IMR-90 (cell line): Measurements from ENCODE around the gene CCDC50. TPM values are rescaled to one million over a fixed set of nuclear protein-coding genes. Genes with fewer than 3 reads are reported as not detected.

Experiments used
- ATAC-seq: fragments of 200-7000 bp; cut with Tn5 transposase; 2 replicates; pipeline ENCODE4 v1.9.1; 2020; ENCODE audit warnings: low read depth, mild to moderate bottlenecking, moderate library complexity
- BruUV-seq: library from RNA; stranded (reverse); fragments of 400-500 nt; replicated peaks from 2 replicates; lab custom pipeline; 2021; lab: Mats Ljungman, UMichigan
- CTCF ChIA-PET: fragments of 300-600 bp; formaldehyde crosslinking; extraction: SDS; loops from one replicate; lab custom pipeline; 2021; ENCODE audit warnings: antibody characterized with exemption; lab: Yijun Ruan, JAX
- POLR2A ChIA-PET: fragments of 300-600 bp; sonication (Branson Sonifier 250); formaldehyde crosslinking; loops from one replicate; lab custom pipeline; 2022; ENCODE audit warnings: antibody characterized with exemption; ENCODE audit not compliant: unreplicated experiment; lab: Charles Lee
- DNase-seq: peaks from one replicate; pipeline ENCODE4 v3.0.0; 2013
- H2AFZ ChIP-seq: replicated peaks from 2 replicates; pipeline ENCODE3; 2013; ENCODE audit warnings: low read length, mild to moderate bottlenecking; ENCODE audit not compliant: poor library complexity
- H2AK5ac ChIP-seq: 2 replicates; pipeline ENCODE4 v1.6.1; 2013; ENCODE audit warnings: low read depth, low read length, inconsistent platforms
- H2AK9ac ChIP-seq: replicated peaks from 2 replicates; pipeline ENCODE3; 2013; ENCODE audit warnings: mild to moderate bottlenecking, low read depth, low read length, moderate library complexity; ENCODE audit not compliant: poor library complexity
- H2BK120ac ChIP-seq: 2 replicates; pipeline ENCODE4 v1.6.1; 2013; ENCODE audit warnings: low read depth, low read length, inconsistent platforms
- H2BK15ac ChIP-seq: 3 replicates; pipeline ENCODE4 v1.6.1; 2013; ENCODE audit warnings: low read depth, low read length, inconsistent platforms
- H2BK20ac ChIP-seq: 2 replicates; pipeline ENCODE4 v1.6.1; 2013; ENCODE audit warnings: low read depth, mild to moderate bottlenecking, inconsistent platforms, low read length, moderate library complexity
- H2BK5ac ChIP-seq: 2 replicates; pipeline ENCODE4 v1.6.1; 2013; ENCODE audit warnings: mild to moderate bottlenecking, low read depth, low read length, inconsistent platforms; ENCODE audit not compliant: poor library complexity, severe bottlenecking
- H3K14ac ChIP-seq: replicated peaks from 2 replicates; pipeline ENCODE4 v1.6.1; 2013; ENCODE audit warnings: low read depth, low read length, inconsistent platforms
- H3K18ac ChIP-seq: 2 replicates; pipeline ENCODE4 v1.6.1; 2013; ENCODE audit warnings: low read depth, low read length, control low read depth
- H3K23ac ChIP-seq: 2 replicates; pipeline ENCODE4 v1.6.1; 2013; ENCODE audit warnings: low read depth, low read length, inconsistent platforms
- H3K27ac ChIP-seq: 2 replicates; pipeline ENCODE4 v1.5.1; 2013; ENCODE audit warnings: mild to moderate bottlenecking, control low read depth, low read length; ENCODE audit not compliant: insufficient read depth
- H3K27me3 ChIP-seq: 2 replicates; pipeline ENCODE4 v1.6.1; 2013; ENCODE audit warnings: low read length; ENCODE audit not compliant: control insufficient read depth, insufficient read depth
- H3K36me3 ChIP-seq: 2 replicates; pipeline ENCODE4 v1.6.1; 2013; ENCODE audit warnings: low read length, mixed read lengths; ENCODE audit not compliant: control insufficient read depth, insufficient read depth
- H3K4ac ChIP-seq: 2 replicates; pipeline ENCODE4 v1.6.1; 2013; ENCODE audit warnings: low read depth, low read length, inconsistent platforms
- H3K4me1 ChIP-seq: 2 replicates; pipeline ENCODE4 v1.6.1; 2013; ENCODE audit warnings: low read length, mixed read lengths; ENCODE audit not compliant: control insufficient read depth, insufficient read depth
- H3K4me2 ChIP-seq: 2 replicates; pipeline ENCODE4 v1.6.1; 2013; ENCODE audit warnings: low read depth, mild to moderate bottlenecking, control low read depth, low read length, moderate library complexity
- H3K4me3 ChIP-seq: 2 replicates; pipeline ENCODE4 v1.5.1; 2013; ENCODE audit warnings: low read depth, mild to moderate bottlenecking, control low read depth, low read length, moderate library complexity; ENCODE audit not compliant: insufficient read depth
- H3K56ac ChIP-seq: 2 replicates; pipeline ENCODE4 v1.6.1; 2013; ENCODE audit warnings: low read length, inconsistent platforms; ENCODE audit not compliant: insufficient read depth; ENCODE audit errors: extremely low read depth
- H3K79me1 ChIP-seq, 2 experiments: 2 replicates each; pipeline ENCODE4 v1.6.1; 2013; ENCODE audit warnings: low read length in 2 of 2, inconsistent platforms in 1 of 2, low read depth in 1 of 2
- H3K9ac ChIP-seq: 2 replicates; pipeline ENCODE4 v1.6.1; 2013; ENCODE audit warnings: low read depth, low read length, control low read depth
- H3K9me1 ChIP-seq: 2 replicates; pipeline ENCODE4 v1.6.1; 2013; ENCODE audit warnings: low read length, inconsistent platforms; ENCODE audit not compliant: insufficient read depth
- H3K9me3 ChIP-seq: 2 replicates; pipeline ENCODE4 v1.6.1; 2013; ENCODE audit warnings: low read length; ENCODE audit not compliant: control insufficient read depth, insufficient read depth
- H4K20me1 ChIP-seq: 2 replicates; pipeline ENCODE4 v1.6.1; 2013; ENCODE audit warnings: low read length, inconsistent platforms; ENCODE audit not compliant: insufficient read depth
- H4K5ac ChIP-seq: 2 replicates; pipeline ENCODE4 v1.6.1; 2013; ENCODE audit warnings: mild to moderate bottlenecking, low read depth, low read length, control low read depth
- H4K8ac ChIP-seq, 2 experiments: 2 replicates each; pipeline ENCODE4 v1.6.1; 2013; ENCODE audit warnings: low read depth in 2 of 2, low read length in 2 of 2, control low read depth in 1 of 2, inconsistent platforms in 1 of 2
- H4K91ac ChIP-seq: 2 replicates; pipeline ENCODE4 v1.6.1; 2013; ENCODE audit warnings: low read depth, low read length, inconsistent platforms; ENCODE audit not compliant: insufficient read depth
- POLR2A ChIP-seq: IDR thresholded peaks from 2 replicates; pipeline ENCODE4 v1.6.1; 2012; ENCODE audit warnings: mild to moderate bottlenecking, low read depth, low read length
- RAD21 ChIP-seq: IDR thresholded peaks from 2 replicates; pipeline ENCODE4 v1.6.1; 2012; ENCODE audit warnings: low read length, improper control_type of control experiment
- WGBS, 2 experiments: methylation state at CpG; one replicate each; pipeline versions ENCODE4 v1.1.5 to v1.1.7; 2013; ENCODE audit warnings: missing lambda C conversion rate in 2 of 2; ENCODE audit not compliant: insufficient read length in 1 of 2; ENCODE audit errors: extremely low coverage in 2 of 2; 5-methylcytosine and 5-hydroxymethylcytosine counted together
- dilution Hi-C: fragments of 300-500 bp; cut with HindIII; formaldehyde crosslinking; loops from one replicate; pipeline ENCODE4 v1.14.3; 2018; ENCODE audit warnings: low sequenced_read_pairs; ENCODE audit not compliant: unreplicated experiment
- in situ Hi-C: fragments of 300-500 bp; cut with MboI; formaldehyde crosslinking; loops from 3 replicates; pipeline ENCODE4 v1.14.3; 2019; ENCODE audit warnings: low sequenced_read_pairs, inconsistent platforms, mixed read lengths
- intact Hi-C: fragments of 100-400 bp; cut with micrococcal nuclease; formaldehyde crosslinking; loops from 2 replicates; pipeline ENCODE4 v1.10.0; 2022
- polyA plus RNA-seq, 3 experiments: library from polyadenylated mRNA; depleted of rRNA; stranded (reverse); fragments of >200 nt; gene quantifications; 2 replicates each; pipeline ENCODE4 v1.2.3, GENCODE V29; 2012; ENCODE audit warnings: low replicate concordance in 1 of 3
- total RNA-seq: library from RNA; depleted of rRNA; stranded (reverse); fragments of >200 nt; gene quantifications from 2 replicates; pipeline ENCODE4 v1.2.3, GENCODE V29; 2012

The CCDC50 gene
- total and polyA plus RNA-seq, 2 of the 4 experiments (the other 2 are of a cell fraction): 59.0 to 63.1 TPM

GRCh38 chr3:191420771-191421170, 91.6 kb downstream of the CCDC50 start:
- H3K23ac ChIP-seq: no peak overlapping the region
- no CpG with 5 or more reads among the region's 2 CpGs for WGBS, 2 experiments
- H3K14ac ChIP-seq: no peak overlapping the region
- no peak overlapping the region for H2BK15ac ChIP-seq
- no peaks in the 10 kb centered on the region for H4K20me1 ChIP-seq
- no peak for DNase-seq
- CTCF ChIA-PET: interaction anchor here (1.7 kb wide), 1 partner anchor 1024 kb away, joined by 5 read pairs; no protein-coding TSS in a partner anchor
- no peak overlapping the region for H2AK9ac ChIP-seq
- H3K27ac ChIP-seq: no peak overlapping the region
- dilution Hi-C loops (no loop called here), intact Hi-C loops (no loop called here), in situ Hi-C loops (no loop called here)
- no peak overlapping the region for H3K18ac ChIP-seq
- no peak overlapping the region for H2AK5ac ChIP-seq
- no peak overlapping the region for H4K8ac ChIP-seq
- no peaks in the 10 kb centered on the region for H3K9me1 ChIP-seq
- H2BK20ac ChIP-seq: no peak overlapping the region
- no peak overlapping the region for H2BK120ac ChIP-seq
- no peak overlapping the region for H2BK5ac ChIP-seq
- H3K36me3 ChIP-seq: no peaks in the 10 kb centered on the region
- no peak overlapping the region for H3K4me2 ChIP-seq
- ATAC-seq: no peak
- no peak overlapping the region for H4K5ac ChIP-seq
- H3K4ac ChIP-seq: no peak overlapping the region
- no peak overlapping the region for H4K91ac ChIP-seq
- H3K4me3 ChIP-seq: no peak overlapping the region
- no peaks in the 10 kb centered on the region; the same call in 1 of the 2 replicates for H3K27me3 ChIP-seq
- H3K56ac ChIP-seq: no peak overlapping the region
- BruUV-seq: no TSS peak
- POLR2A ChIA-PET: no interaction called here
- H3K9ac ChIP-seq: no peak overlapping the region
- H3K9me3 ChIP-seq: no peaks in the 10 kb centered on the region
- H2AFZ ChIP-seq: no peak overlapping the region
- TF ChIP-seq RAD21 (no peak), POLR2A (no peak)
- H3K79me1 ChIP-seq: no peaks in the 10 kb centered on the region
- no peaks in the 10 kb centered on the region for H3K4me1 ChIP-seq
